Parathyroid adenoma (tissue), 2 donors: ENCODE results near the gene C4orf50.
"Not testable (repeated sequence)": the region's sequence is repeated elsewhere in the genome, so short reads cannot be mapped to it uniquely, and the experiment has no call there.

Experiments
- H2AFZ ChIP-seq: fragments of 300-600 bp; sonication (generic); one replicate; pipeline ENCODE4 v1.7.0; 2017; ENCODE audit warnings: antibody characterized with exemption, mild to moderate bottlenecking
- H3K27ac ChIP-seq: fragments of 300-600 bp; sonication (generic); one replicate; pipeline ENCODE4 v1.7.0; 2017
- H3K27me3 ChIP-seq: fragments of 300-600 bp; sonication (generic); one replicate; pipeline ENCODE4 v1.7.0; 2017; ENCODE audit warnings: low read length; ENCODE audit not compliant: control insufficient read depth, insufficient read depth
- H3K36me3 ChIP-seq: fragments of 300-600 bp; sonication (generic); one replicate; pipeline ENCODE4 v1.7.0; 2017; ENCODE audit warnings: low read length; ENCODE audit not compliant: control insufficient read depth, insufficient read depth
- H3K4me1 ChIP-seq: fragments of 300-600 bp; sonication (generic); one replicate; pipeline ENCODE4 v1.7.0; 2017; ENCODE audit warnings: control low read depth
- H3K4me2 ChIP-seq: fragments of 300-600 bp; sonication (generic); one replicate; pipeline ENCODE4 v1.7.0; 2017; ENCODE audit warnings: low read length
- H3K4me3 ChIP-seq: fragments of 300-600 bp; sonication (generic); one replicate; pipeline ENCODE4 v1.7.0; 2017; ENCODE audit warnings: low read depth, low read length
- H3K79me2 ChIP-seq: fragments of 300-600 bp; sonication (generic); one replicate; pipeline ENCODE4 v1.7.0; 2017; ENCODE audit warnings: control low read depth
- H3K9ac ChIP-seq: fragments of 300-600 bp; sonication (generic); one replicate; pipeline ENCODE4 v1.7.0; 2017; ENCODE audit warnings: mild to moderate bottlenecking
- H3K9me3 ChIP-seq: fragments of 300-600 bp; sonication (generic); one replicate; pipeline ENCODE4 v1.7.0; 2017; ENCODE audit warnings: low read length; ENCODE audit not compliant: control insufficient read depth
- CTCF ChIP-seq: fragments of 300-600 bp; sonication (generic); IDR thresholded peaks from one replicate; pipeline ENCODE4 v1.7.0; 2017; ENCODE audit warnings: antibody characterized with exemption, mild to moderate bottlenecking
- donor health status: primary hyperparathyroidism.

Gene C4orf50

GRCh38 chr4:5954056-5954760, 64.0 kb downstream of the C4orf50 start:
- TF ChIP-seq CTCF = no peak
- H3K79me2 ChIP-seq = no peaks in the 10 kb centered on the region
- H3K27me3 ChIP-seq = no peaks in the 10 kb centered on the region
- H3K9ac ChIP-seq = no peak overlapping the region
- H3K27ac ChIP-seq = no peak overlapping the region
- no peak overlapping the region for H3K4me2 ChIP-seq
- H3K36me3 ChIP-seq = no peaks in the 10 kb centered on the region
- no peaks in the 10 kb centered on the region for H3K4me1 ChIP-seq
- H2AFZ ChIP-seq = no peak overlapping the region
- no peak overlapping the region for H3K4me3 ChIP-seq
- H3K9me3 ChIP-seq = no peaks in the 10 kb centered on the region

GRCh38 chr4:5952975-5953951, 65.0 kb downstream of the C4orf50 start:
- no peaks in the 10 kb centered on the region for H3K27me3 ChIP-seq

GRCh38 chr4:5952286-5952974, 65.8 kb downstream of the C4orf50 start:
- no peak overlapping the region for H3K27ac ChIP-seq
- H3K27me3 ChIP-seq = no peaks in the 10 kb centered on the region
- no peak overlapping the region for H3K4me2 ChIP-seq
- H3K4me3 ChIP-seq = no peak overlapping the region
- no peak overlapping the region for H3K9ac ChIP-seq
- H2AFZ ChIP-seq = no peak overlapping the region
- no peaks in the 10 kb centered on the region for H3K4me1 ChIP-seq
- no peaks in the 10 kb centered on the region for H3K36me3 ChIP-seq
- TF ChIP-seq CTCF = no peak
- H3K79me2 ChIP-seq = no peaks in the 10 kb centered on the region
- no peaks in the 10 kb centered on the region for H3K9me3 ChIP-seq

More at GRCh38 chr4:5952975-5953951, 65.0 kb downstream of the C4orf50 start:
- Histone ChIP-seq H3K9me3 (no peaks in the 10 kb centered on the region), H3K9ac (no peak overlapping the region), H3K4me3 (no peak overlapping the region), H3K4me1 (no peaks in the 10 kb centered on the region), H3K4me2 (no peak overlapping the region), H3K27ac (no peak overlapping the region), H3K36me3 (no peaks in the 10 kb centered on the region), H3K79me2 (no peaks in the 10 kb centered on the region), H2AFZ (no peak overlapping the region)
- TF ChIP-seq CTCF = no peak

GRCh38 chr4:5946653-5947052, 71.6 kb downstream of the C4orf50 start:
- H3K4me1 ChIP-seq = not testable (repeated sequence)

GRCh38 chr4:5945936-5946335, 72.3 kb downstream of the C4orf50 start:
- Histone ChIP-seq H3K36me3 (no peaks in the 10 kb centered on the region), H3K4me3 (no peak overlapping the region), H3K4me1 (no peaks in the 10 kb centered on the region), H3K27ac (no peak overlapping the region), H3K9ac (no peak overlapping the region), H3K27me3 (no peaks in the 10 kb centered on the region), H3K9me3 (no peaks in the 10 kb centered on the region), H2AFZ (no peak overlapping the region), H3K4me2 (no peak overlapping the region), H3K79me2 (no peaks in the 10 kb centered on the region)
- TF ChIP-seq CTCF = no peak

More at GRCh38 chr4:5946653-5947052, 71.6 kb downstream of the C4orf50 start:
- H3K79me2 ChIP-seq, H3K27me3 ChIP-seq, H3K36me3 ChIP-seq, H3K4me2 ChIP-seq, H3K4me3 ChIP-seq, H3K9ac ChIP-seq, H2AFZ ChIP-seq, H3K27ac ChIP-seq, H3K9me3 ChIP-seq: not testable (repeated sequence)
